Measurements from ENCODE around the gene PSMA6. TPM values are rescaled to one million over a fixed set of nuclear protein-coding genes. Genes with fewer than 3 reads are reported as not detected.

The PSMA6 gene
- total and polyA plus RNA-seq, 10 of the 15 experiments (the other 5 are each of a cell fraction or from before 2014, with no cell fraction given), result 267 to 1,363 (median 402) TPM

- Histone ChIP-seq H4K20me1 (ENCODE audit: control insufficient read depth, insufficient read depth) (no peaks in the 10 kb centered on the region), H3K9ac (ENCODE audit: control insufficient read depth, insufficient read depth, low read length) (no peak overlapping the region), H3K4me1 (ENCODE audit: control insufficient read depth, insufficient read depth, low read length) (no peaks in the 10 kb centered on the region), H3K36me3 (ENCODE audit: control insufficient read depth in 2 of 2, insufficient read depth in 2 of 2, low read length in 1 of 2) (peaks cover 6 to 9% of the 10 kb centered on the region in 2 experiments; a peak in 3 of 4 replicates), H3K4me3 (no peak overlapping the region), H2AFZ (ENCODE audit: control insufficient read depth, low read depth, low read length) (no peak overlapping the region), H3K27ac (ENCODE audit: control insufficient read depth, insufficient read depth) (no peak overlapping the region), H3K27me3 (replicated peaks in 1 of 2; ENCODE audit: control insufficient read depth in 2 of 2, insufficient read depth in 2 of 2, low read length in 1 of 2) (no peaks in the 10 kb centered on the region), H3K79me2 (ENCODE audit: control insufficient read depth, insufficient read depth, low read length) (no peaks in the 10 kb centered on the region), H3K4me2 (ENCODE audit: control insufficient read depth, insufficient read depth) (no peak overlapping the region), H3K9me3 (replicated peaks; ENCODE audit: control insufficient read depth, insufficient read depth, low read length) (no peaks in the 10 kb centered on the region)
- ATAC-seq (no peak), FAIRE-seq (no peak), DNase-seq (ENCODE audit: low read depth, low spot score) (no peak)
- ChIA-PET RAD21 (ENCODE audit: unreplicated experiment) (interaction anchor here (1.3 kb wide), 1 partner anchor 49 kb away, joined by 3 read pairs; no protein-coding TSS in a partner anchor), SMC1A (ENCODE audit: uncharacterized antibody, unreplicated experiment) (interaction anchor here (0.6 to 1.5 kb wide), 6 partner anchors 10 to 112 kb away, joined by 3 to 6 read pairs (median 4); no protein-coding TSS in a partner anchor), POLR2A (interaction anchor here (0.6 to 1.3 kb wide), 3 partner anchors 14 to 82 kb away, joined by 3 to 4 read pairs (median 4); no protein-coding TSS in a partner anchor), CTCF (interaction anchor here (0.6 to 1.5 kb wide), 3 partner anchors 88 to 104 kb away, joined by 3 to 5 read pairs (median 5); no protein-coding TSS in a partner anchor)
- BruUV-seq (replicated peaks), result no TSS peak
- in situ Hi-C loops (cut with MboI), result no loop called here
- intact Hi-C loops (cut with micrococcal nuclease; ENCODE audit: unreplicated experiment), result no loop called here
- 95% methylated on average over 3 of the region's 3 CpGs for WGBS (ENCODE audit: insufficient coverage, insufficient replicate concordance, low lambda C conversion rate, missing lambda C conversion rate)
- no peak for TF ChIP-seq BACH1 (IDR thresholded peaks at IDR 0.05; ENCODE audit: borderline replicate concordance)
- TF ChIP-seq, protein P1, sequence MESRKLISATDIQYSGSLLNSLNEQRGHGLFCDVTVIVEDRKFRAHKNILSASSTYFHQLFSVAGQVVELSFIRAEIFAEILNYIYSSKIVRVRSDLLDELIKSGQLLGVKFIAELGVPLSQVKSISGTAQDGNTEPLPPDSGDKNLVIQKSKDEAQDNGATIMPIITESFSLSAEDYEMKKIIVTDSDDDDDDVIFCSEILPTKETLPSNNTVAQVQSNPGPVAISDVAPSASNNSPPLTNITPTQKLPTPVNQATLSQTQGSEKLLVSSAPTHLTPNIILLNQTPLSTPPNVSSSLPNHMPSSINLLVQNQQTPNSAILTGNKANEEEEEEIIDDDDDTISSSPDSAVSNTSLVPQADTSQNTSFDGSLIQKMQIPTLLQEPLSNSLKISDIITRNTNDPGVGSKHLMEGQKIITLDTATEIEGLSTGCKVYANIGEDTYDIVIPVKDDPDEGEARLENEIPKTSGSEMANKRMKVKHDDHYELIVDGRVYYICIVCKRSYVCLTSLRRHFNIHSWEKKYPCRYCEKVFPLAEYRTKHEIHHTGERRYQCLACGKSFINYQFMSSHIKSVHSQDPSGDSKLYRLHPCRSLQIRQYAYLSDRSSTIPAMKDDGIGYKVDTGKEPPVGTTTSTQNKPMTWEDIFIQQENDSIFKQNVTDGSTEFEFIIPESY (IDR thresholded peaks at IDR 0.05), result no peak
- no peak for TF ChIP-seq TCF3 (IDR thresholded peaks at IDR 0.05; ENCODE audit: borderline replicate concordance, insufficient read depth, low read depth, low read length)
- no peak for TF ChIP-seq TCF12 (IDR thresholded peaks at IDR 0.05; ENCODE audit: low read depth, low read length)
- TF ChIP-seq ETV6 (conservative IDR thresholded peaks at IDR 0.05 in 1 of 2, IDR thresholded peaks at IDR 0.05 in 1 of 2; ENCODE audit: borderline replicate concordance in 1 of 2, low read depth in 1 of 2), result no peak
- TF ChIP-seq SREBF2 (IDR thresholded peaks at IDR 0.05; ENCODE audit: low read length), result no peak
- TF ChIP-seq, protein P2, sequence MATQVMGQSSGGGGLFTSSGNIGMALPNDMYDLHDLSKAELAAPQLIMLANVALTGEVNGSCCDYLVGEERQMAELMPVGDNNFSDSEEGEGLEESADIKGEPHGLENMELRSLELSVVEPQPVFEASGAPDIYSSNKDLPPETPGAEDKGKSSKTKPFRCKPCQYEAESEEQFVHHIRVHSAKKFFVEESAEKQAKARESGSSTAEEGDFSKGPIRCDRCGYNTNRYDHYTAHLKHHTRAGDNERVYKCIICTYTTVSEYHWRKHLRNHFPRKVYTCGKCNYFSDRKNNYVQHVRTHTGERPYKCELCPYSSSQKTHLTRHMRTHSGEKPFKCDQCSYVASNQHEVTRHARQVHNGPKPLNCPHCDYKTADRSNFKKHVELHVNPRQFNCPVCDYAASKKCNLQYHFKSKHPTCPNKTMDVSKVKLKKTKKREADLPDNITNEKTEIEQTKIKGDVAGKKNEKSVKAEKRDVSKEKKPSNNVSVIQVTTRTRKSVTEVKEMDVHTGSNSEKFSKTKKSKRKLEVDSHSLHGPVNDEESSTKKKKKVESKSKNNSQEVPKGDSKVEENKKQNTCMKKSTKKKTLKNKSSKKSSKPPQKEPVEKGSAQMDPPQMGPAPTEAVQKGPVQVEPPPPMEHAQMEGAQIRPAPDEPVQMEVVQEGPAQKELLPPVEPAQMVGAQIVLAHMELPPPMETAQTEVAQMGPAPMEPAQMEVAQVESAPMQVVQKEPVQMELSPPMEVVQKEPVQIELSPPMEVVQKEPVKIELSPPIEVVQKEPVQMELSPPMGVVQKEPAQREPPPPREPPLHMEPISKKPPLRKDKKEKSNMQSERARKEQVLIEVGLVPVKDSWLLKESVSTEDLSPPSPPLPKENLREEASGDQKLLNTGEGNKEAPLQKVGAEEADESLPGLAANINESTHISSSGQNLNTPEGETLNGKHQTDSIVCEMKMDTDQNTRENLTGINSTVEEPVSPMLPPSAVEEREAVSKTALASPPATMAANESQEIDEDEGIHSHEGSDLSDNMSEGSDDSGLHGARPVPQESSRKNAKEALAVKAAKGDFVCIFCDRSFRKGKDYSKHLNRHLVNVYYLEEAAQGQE (IDR thresholded peaks at IDR 0.05; ENCODE audit: low read depth, low read length), result no peak
- TF ChIP-seq, protein P3, sequence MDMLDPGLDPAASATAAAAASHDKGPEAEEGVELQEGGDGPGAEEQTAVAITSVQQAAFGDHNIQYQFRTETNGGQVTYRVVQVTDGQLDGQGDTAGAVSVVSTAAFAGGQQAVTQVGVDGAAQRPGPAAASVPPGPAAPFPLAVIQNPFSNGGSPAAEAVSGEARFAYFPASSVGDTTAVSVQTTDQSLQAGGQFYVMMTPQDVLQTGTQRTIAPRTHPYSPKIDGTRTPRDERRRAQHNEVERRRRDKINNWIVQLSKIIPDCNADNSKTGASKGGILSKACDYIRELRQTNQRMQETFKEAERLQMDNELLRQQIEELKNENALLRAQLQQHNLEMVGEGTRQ (IDR thresholded peaks at IDR 0.05; ENCODE audit: borderline replicate concordance, low read depth, low read length), result no peak
- no peak for TF ChIP-seq SP1 (IDR thresholded peaks at IDR 0.05; ENCODE audit: low read depth, low read length)
- no peak for TF ChIP-seq EZH2 (IDR thresholded peaks at IDR 0.05; ENCODE audit: borderline replicate concordance, control insufficient read depth, low read depth, low read length)
- no peak for TF ChIP-seq EGR1 (IDR thresholded peaks at IDR 0.05; ENCODE audit: borderline replicate concordance in 1 of 2, low read depth in 2 of 2, low read length in 2 of 2)
- TF ChIP-seq ELK1 (IDR thresholded peaks at IDR 0.05; ENCODE audit: low read depth, low read length), result no peak
- no peak for TF ChIP-seq RAD21 (IDR thresholded peaks at IDR 0.05; ENCODE audit: insufficient read depth, low read depth, low read length)
- TF ChIP-seq, protein P4, sequence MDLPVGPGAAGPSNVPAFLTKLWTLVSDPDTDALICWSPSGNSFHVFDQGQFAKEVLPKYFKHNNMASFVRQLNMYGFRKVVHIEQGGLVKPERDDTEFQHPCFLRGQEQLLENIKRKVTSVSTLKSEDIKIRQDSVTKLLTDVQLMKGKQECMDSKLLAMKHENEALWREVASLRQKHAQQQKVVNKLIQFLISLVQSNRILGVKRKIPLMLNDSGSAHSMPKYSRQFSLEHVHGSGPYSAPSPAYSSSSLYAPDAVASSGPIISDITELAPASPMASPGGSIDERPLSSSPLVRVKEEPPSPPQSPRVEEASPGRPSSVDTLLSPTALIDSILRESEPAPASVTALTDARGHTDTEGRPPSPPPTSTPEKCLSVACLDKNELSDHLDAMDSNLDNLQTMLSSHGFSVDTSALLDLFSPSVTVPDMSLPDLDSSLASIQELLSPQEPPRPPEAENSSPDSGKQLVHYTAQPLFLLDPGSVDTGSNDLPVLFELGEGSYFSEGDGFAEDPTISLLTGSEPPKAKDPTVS (IDR thresholded peaks at IDR 0.05; ENCODE audit: low read depth, low read length), result no peak
Observed at GRCh38 chr14:35317820-35318219, 25.6 kb downstream of the PSMA6 start.

Measured in GM12878 (cell line).